ENCODE results near the gene NOD2.

GRCh38 chr16:50743581-50744225, 50.3 kb downstream of the NOD2 start:
- TF ChIP-seq POLR2A (IDR thresholded peaks at IDR 0.05) (no peak), CTCF (IDR thresholded peaks at IDR 0.05) (no peak)

Measured in thyroid gland (tissue), 4 donors.